ENCODE measurements around the gene IL12RB1.

The IL12RB1 gene

GRCh38 chr19:18083929-18084684 lies 2.6 kb downstream of the IL12RB1 start:
- H3K4me1 ChIP-seq (ENCODE audit: low read depth, poor library complexity, severe bottlenecking), result peaks cover 10% of the 10 kb centered on the region
- no peak overlapping the region for H3K27ac ChIP-seq
- H3K27me3 ChIP-seq (ENCODE audit: insufficient read depth, low read depth), result no peaks in the 10 kb centered on the region
- no peak for TF ChIP-seq CTCF (conservative IDR thresholded peaks at IDR 0.05; ENCODE audit: low read depth, low read length)
- H3K36me3 ChIP-seq (ENCODE audit: insufficient read depth), result no peaks in the 10 kb centered on the region
- no peak overlapping the region for H3K9ac ChIP-seq
- H3K4me3 ChIP-seq (IDR thresholded peaks at IDR 0.05; ENCODE audit: insufficient read depth, low read depth, low read length), result no peak overlapping the region
- H3K4me2 ChIP-seq, result no peak overlapping the region
- no peaks in the 10 kb centered on the region for H3K79me2 ChIP-seq (ENCODE audit: insufficient read depth, low read depth)
- no peak overlapping the region for H2AFZ ChIP-seq (ENCODE audit: low read depth)
- H4K20me1 ChIP-seq (ENCODE audit: insufficient read depth), result no peaks in the 10 kb centered on the region

- Histone ChIP-seq H3K36me3 (ENCODE audit: insufficient read depth) (no peaks in the 10 kb centered on the region), H3K4me2 (no peak overlapping the region), H2AFZ (ENCODE audit: low read depth) (no peak overlapping the region), H3K4me1 (ENCODE audit: low read depth, poor library complexity, severe bottlenecking) (no peaks in the 10 kb centered on the region), H3K27me3 (ENCODE audit: insufficient read depth, low read depth) (no peaks in the 10 kb centered on the region), H3K4me3 (IDR thresholded peaks at IDR 0.05; ENCODE audit: insufficient read depth, low read depth, low read length) (no peak overlapping the region), H3K79me2 (ENCODE audit: insufficient read depth, low read depth) (no peaks in the 10 kb centered on the region), H3K27ac (no peak overlapping the region), H3K9ac (no peak overlapping the region), H4K20me1 (ENCODE audit: insufficient read depth) (no peaks in the 10 kb centered on the region)
- no peak for TF ChIP-seq CTCF (conservative IDR thresholded peaks at IDR 0.05; ENCODE audit: low read depth, low read length)
Measured at GRCh38 chr19:18074192-18074591, 12.5 kb downstream of the IL12RB1 start.

- no peaks in the 10 kb centered on the region for H3K36me3 ChIP-seq (ENCODE audit: insufficient read depth)
Measured at GRCh38 chr19:18073197-18073596, 13.5 kb downstream of the IL12RB1 start.

GRCh38 chr19:18072335-18072734 lies 14.4 kb downstream of the IL12RB1 start:
- H3K4me3 ChIP-seq (IDR thresholded peaks at IDR 0.05; ENCODE audit: insufficient read depth, low read depth, low read length), result no peak overlapping the region
- no peaks in the 10 kb centered on the region for H3K79me2 ChIP-seq (ENCODE audit: insufficient read depth, low read depth)
- H3K36me3 ChIP-seq (ENCODE audit: insufficient read depth), result no peaks in the 10 kb centered on the region
- no peak overlapping the region for H3K9ac ChIP-seq
- no peaks in the 10 kb centered on the region for H4K20me1 ChIP-seq (ENCODE audit: insufficient read depth)
- TF ChIP-seq CTCF (conservative IDR thresholded peaks at IDR 0.05; ENCODE audit: low read depth, low read length), result no peak
- no peak overlapping the region for H3K27ac ChIP-seq
- no peak overlapping the region for H3K4me2 ChIP-seq
- no peaks in the 10 kb centered on the region for H3K4me1 ChIP-seq (ENCODE audit: low read depth, poor library complexity, severe bottlenecking)
- H3K27me3 ChIP-seq (ENCODE audit: insufficient read depth, low read depth), result no peaks in the 10 kb centered on the region
- no peak overlapping the region for H2AFZ ChIP-seq (ENCODE audit: low read depth)

More at GRCh38 chr19:18073197-18073596, 13.5 kb downstream of the IL12RB1 start:
- Histone ChIP-seq H3K27ac (no peak overlapping the region), H3K9ac (no peak overlapping the region), H3K4me3 (IDR thresholded peaks at IDR 0.05; ENCODE audit: insufficient read depth, low read depth, low read length) (no peak overlapping the region), H3K27me3 (ENCODE audit: insufficient read depth, low read depth) (no peaks in the 10 kb centered on the region), H2AFZ (ENCODE audit: low read depth) (no peak overlapping the region), H4K20me1 (ENCODE audit: insufficient read depth) (no peaks in the 10 kb centered on the region), H3K4me1 (ENCODE audit: low read depth, poor library complexity, severe bottlenecking) (no peaks in the 10 kb centered on the region), H3K4me2 (no peak overlapping the region), H3K79me2 (ENCODE audit: insufficient read depth, low read depth) (no peaks in the 10 kb centered on the region)
- TF ChIP-seq CTCF (conservative IDR thresholded peaks at IDR 0.05; ENCODE audit: low read depth, low read length), result no peak

Measured in KMS-11 (cell line).